COLO829 (cell line): Measurements from ENCODE around the gene ECHS1.
"Not testable (repeated sequence)": the region's sequence is repeated elsewhere in the genome, so short reads cannot be mapped to it uniquely, and the experiment has no call there.

Source experiments
- DNase-seq: peaks from one replicate; pipeline ENCODE4 v3.0.0; 2012; ENCODE audit warnings: low spot score

Gene ECHS1

DNA sequence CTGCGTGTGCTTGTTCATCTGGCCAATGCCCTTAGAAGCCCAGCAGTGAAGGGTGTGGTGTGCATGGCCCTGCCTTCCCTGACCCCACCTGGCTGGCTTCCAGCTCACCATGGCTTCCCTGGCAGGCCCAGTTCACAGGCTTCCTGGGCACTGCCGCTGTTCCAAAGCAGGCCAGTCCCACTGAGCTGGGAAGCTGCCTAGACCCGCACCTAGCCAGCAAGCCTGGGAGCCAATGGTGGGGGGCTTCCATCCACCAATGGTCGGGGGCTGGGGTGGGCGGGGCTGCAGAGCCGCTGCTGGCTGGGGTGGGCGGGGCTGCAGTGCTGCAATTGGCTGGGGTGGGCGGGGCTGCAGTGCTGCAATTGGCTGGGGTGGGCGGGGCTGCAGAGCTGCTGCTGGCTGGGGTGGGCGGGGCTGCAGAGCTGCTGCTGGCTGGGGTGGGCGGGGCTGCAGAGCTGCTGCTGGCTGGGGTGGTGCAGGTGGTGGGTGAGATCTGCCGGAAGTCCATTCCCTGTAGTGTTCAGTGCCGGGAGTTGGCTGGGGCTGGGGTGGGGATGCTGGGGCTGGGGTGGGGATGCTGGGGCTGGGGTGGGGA, 48.9 kb downstream of the ECHS1 start:
- DNase-seq = peak; percentile 35

DNA sequence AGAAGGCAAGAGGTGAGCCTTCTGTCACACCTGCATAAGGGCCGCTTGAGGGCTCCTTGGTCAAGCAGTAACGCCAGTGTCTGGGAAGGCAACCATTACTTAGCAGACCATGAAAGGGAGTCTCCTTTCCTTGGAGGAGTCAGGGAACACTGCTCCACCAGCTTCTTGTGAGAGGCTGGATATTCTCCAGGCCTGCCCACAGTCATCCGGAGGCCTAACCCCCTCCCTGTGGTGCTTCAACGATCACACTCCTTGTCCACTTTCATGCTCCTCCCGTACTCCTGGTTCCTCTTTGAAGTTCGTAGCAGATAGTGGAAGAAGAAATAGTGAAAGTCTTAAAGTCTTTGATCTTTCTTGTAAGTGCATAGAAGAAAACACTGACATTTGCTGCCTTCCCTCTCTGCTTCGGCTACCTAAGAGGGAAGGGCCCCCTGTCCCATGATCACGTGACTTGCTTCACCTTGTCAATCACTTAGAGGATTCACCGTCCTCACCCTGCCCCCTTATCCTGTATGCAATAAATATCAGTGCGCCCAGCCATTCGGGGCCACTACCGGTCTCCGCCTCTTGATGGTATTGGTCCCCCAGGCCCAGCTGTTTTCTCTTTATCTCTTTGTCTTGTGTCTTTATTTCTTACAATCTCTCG, 51.0 kb downstream of the ECHS1 start:
- DNase-seq = not testable (repeated sequence)

DNA sequence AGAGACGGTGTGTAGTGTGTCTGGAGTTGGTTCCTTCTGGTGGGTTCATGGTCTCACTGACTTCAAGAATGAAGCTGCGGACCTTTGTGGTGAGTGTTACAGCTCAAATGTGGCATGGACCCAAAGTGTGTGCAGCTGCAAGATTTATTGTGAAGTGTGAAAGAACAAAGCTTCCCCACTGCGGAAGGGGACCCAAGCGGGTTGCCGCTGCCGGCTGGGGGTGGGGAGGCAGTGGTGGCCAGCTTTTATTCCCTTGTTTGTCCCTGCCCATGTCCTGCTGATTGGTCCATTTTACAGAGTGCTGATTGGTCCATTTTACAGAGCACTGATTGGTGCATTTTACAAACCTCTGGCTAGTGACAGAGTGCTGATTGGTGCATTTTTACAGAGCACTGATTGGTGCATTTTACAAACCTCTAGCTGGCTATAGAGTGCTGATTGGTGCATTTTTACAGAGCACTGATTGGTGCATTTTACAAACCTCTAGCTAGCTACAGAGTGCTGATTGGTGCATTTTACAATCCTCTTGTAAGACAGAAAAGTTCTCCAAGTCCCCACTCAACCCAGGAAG, 52.2 kb downstream of the ECHS1 start:
- not testable (repeated sequence) for DNase-seq

DNA sequence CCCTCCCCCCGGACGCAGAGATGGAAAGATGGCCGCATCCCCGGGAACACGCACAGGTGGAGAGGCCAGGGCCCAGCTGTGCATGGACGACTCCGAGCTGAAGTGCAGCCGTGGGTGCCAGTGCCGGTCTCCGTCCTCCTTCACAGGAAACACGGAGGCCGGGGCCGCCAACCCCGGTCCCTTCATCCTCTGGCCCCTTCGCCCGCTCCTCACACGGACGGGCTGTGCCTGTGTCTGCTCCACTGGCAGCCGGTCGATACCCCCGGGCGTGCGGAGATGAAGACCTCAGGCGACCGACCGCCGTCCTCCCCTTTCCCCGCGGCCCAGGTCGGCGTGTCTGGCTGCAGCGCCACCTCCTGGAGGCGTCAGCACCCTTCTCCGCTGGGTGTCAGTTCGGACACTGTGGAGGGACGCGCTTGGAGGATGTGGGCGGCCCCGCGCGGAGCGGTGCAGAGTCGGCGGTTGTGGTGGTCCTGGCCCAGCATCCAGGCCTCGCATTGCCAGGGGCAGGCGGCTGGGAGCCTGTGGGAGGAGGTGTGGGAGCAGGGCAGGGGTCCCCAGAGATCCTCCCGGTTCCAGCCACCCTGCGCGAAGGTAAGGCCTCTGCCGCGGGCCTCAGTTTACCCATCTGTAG, 54.5 kb downstream of the ECHS1 start:
- DNase-seq = no peak

DNA sequence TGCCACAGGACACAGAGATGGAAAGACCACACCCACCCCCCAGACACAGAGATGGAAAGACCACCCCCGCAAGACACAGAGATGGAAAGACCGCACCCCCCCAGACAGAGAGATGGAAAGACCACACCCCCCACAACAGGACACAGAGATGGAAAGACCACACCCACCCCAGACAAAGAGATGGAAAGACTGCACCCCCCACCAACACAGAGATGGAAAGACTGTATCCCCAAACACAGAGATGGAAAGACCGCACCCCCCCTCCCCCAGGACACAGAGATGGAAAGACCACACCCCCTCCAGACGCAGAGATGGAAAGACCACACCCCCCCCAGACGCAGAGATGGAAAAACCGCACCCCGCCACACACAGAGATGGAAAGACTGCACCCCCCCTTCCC, 56.4 kb downstream of the ECHS1 start:
- no peak for DNase-seq

DNA sequence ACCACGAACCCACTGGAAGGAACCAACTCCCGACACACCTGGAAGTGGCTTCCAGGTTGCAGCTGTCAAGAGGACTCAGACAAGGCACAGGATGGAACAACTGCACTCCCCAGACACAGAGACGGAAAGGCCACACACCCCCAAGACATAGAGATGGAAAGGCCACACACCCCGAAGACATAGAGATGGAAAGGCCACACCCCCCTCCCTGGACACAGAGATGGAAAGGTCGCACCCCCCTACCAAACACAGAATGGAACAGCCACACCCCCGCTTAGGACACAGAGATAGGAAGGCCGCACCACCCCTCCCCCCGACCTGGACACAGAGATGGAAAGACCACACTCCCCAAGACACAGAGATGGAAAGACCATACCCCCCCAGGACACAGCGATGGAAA, 56.9 kb downstream of the ECHS1 start:
- no peak for DNase-seq

DNA sequence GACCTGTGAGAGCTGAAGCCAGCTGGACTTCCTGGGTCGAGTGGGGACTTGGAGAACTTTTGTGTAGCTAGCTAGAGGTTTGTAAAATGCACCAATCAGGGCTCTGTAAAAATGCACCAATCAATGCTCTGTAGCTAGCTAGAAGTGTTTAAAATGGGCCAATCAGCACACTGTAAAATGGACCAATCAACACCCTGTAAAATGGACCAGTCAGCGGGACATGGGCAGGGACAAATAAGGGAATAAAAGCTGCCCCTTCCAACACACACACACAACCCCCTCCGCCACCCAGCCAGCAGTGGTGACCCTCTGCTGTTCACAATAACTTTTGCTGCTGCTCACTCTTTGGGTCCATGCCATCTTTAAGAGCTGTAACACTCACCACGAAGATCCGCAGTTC, 57.3 kb downstream of the ECHS1 start:
- DNase-seq = no peak

DNA sequence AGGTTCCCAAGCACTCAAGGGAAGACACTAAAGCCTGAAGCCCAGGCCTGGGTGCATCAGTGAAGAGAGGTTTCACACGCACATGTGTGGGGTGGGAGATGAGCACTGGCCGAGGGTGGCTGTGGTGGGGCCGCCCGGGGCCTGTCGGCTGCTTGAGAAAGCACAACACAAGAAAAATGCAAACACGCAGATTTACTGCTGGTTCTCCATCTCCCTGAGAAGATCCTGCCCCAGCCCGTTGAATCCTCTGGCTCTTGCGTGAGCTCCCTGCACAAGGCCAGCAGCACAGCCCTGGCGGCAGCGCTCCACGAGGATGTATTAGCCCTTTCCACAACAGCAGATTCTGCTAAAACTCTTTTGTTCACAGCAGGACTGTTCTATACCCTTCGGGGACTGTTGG, 58.2 kb downstream of the ECHS1 start:
- no peak for DNase-seq

DNA sequence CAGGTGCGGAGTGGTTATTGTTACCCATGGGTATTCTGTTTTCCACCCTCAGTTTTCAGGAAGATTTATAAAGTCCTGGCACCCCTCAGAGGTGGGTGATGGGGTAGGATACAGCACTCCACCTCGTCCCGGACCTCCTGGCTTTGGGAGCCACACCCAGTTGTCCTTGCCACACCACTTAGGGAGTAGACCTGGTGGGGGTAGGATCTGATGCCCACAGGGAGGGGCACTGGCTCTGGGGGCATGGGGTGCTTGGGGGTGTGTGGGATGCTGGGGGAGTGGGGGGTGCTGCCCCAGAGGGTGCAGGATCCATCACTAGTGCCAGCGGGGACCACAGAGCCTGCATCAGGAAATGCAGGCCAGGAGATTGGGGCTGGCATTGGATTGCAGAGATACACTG, 60.0 kb downstream of the ECHS1 start:
- DNase-seq = no peak

DNA sequence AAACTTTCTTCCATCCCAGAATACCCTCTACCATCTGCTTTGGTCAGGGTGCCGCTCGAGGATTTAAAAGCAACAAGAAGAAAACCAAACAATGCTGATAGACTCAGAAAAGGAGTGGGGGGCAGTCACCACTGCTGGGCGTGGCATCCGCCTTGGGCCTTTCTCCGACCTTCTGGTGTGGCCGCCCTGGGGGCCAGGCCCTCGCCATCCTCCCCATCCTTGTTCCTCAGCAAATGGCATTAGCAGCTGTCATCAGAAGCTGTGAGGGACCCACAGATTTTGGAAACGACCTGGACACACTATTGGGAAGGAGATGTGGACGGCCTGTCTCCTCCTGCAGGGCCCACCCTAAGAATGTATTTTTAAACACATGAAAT, 60.4 kb downstream of the ECHS1 start:
- no peak for DNase-seq
